ENCODE data around the gene ADM5.

Gene ADM5

GRCh38 chr19:49658566-49659442 is 30.6 kb upstream of the ADM5 start:
- no peak for DNase-seq

GRCh38 chr19:49660338-49660961 is 28.9 kb upstream of the ADM5 start:
- no peak for DNase-seq

GRCh38 chr19:49662011-49662410 is 27.4 kb upstream of the ADM5 start:
- DNase-seq, result no peak

GRCh38 chr19:49663224-49663623 is 26.2 kb upstream of the ADM5 start:
- no peak for DNase-seq

- DNase-seq, result peak; percentile 95
Measured at GRCh38 chr19:49664171-49665035, 25.0 kb upstream of the ADM5 start.

GRCh38 chr19:49665036-49665350 is 24.4 kb upstream of the ADM5 start:
- no peak for DNase-seq

GRCh38 chr19:49665351-49666119 is 23.9 kb upstream of the ADM5 start, which contains the start of the genes BCL2L12 and IRF3:
Gene BCL2L12, plus strand, starts transcription at chr19:49665933. Its CDS starts 760 bp downstream, at chr19:49666693.
Gene IRF3, minus strand, starts transcription at chr19:49665857. Its CDS starts 1,019 bp downstream, at chr19:49664838.
- peak; percentile 99 for DNase-seq

GRCh38 chr19:49666120-49666444 is 23.3 kb upstream of the ADM5 start:
- DNase-seq, result no peak

GRCh38 chr19:49667473-49667872 is 21.9 kb upstream of the ADM5 start:
- DNase-seq, result no peak

GRCh38 chr19:49669516-49669915 is 19.9 kb upstream of the ADM5 start:
- DNase-seq, result no peak

GRCh38 chr19:49672131-49672919 is 17.1 kb upstream of the ADM5 start:
- DNase-seq, result peak; percentile 83

GRCh38 chr19:49676136-49676783 is 13.1 kb upstream of the ADM5 start:
- DNase-seq, result no peak

- DNase-seq, result peak; percentile 99
Measured at GRCh38 chr19:49676784-49677230, 12.6 kb upstream of the ADM5 start.

GRCh38 chr19:49677231-49677900 is 12.0 kb upstream of the ADM5 start, which contains the start of gene PRMT1:
Gene PRMT1, plus strand, starts transcription at chr19:49677271. Its CDS starts 10 bp downstream, at chr19:49677281.
- peak; percentile 72 for DNase-seq

- DNase-seq, result peak; percentile 85
Measured at GRCh38 chr19:49677901-49678674, 11.3 kb upstream of the ADM5 start.

GRCh38 chr19:49678985-49679770 is 10.2 kb upstream of the ADM5 start:
- DNase-seq, result no peak

- DNase-seq, result no peak
Measured at GRCh38 chr19:49679771-49680413, 9.5 kb upstream of the ADM5 start.
